ENCODE measurements around the gene RHOBTB3. TPM values are rescaled to one million over a fixed set of nuclear protein-coding genes. Genes with fewer than 3 reads are reported as not detected.

Gene RHOBTB3
- total RNA-seq, 3 donors from 2014 or later, result 56.5 to 85.2 (median 60.4) TPM

- ATAC-seq (no peak), DNase-seq (no peak)
- intact Hi-C loops (cut with DNase I, micrococcal nuclease), result loop anchor here in 1 of 2 donors (10.0 kb wide), 1 partner anchor 75 kb away; no protein-coding TSS in a partner anchor
- Histone ChIP-seq H3K36me3 (ENCODE audit: low read depth) (no peaks in the 10 kb centered on the region), H3K4me1 (ENCODE audit: low read depth) (peaks cover 8% of the 10 kb centered on the region), H3K9me3 (no peaks in the 10 kb centered on the region), H3K4me3 (no peak overlapping the region)
- TF ChIP-seq CTCF (IDR thresholded peaks at IDR 0.05), result no peak
These were observed 8.7 kb downstream of the RHOBTB3 start for GRCh38 chr5:95739857-95740256.

- no peaks in the 10 kb centered on the region for H3K4me1 ChIP-seq (ENCODE audit: low read depth)
- intact Hi-C loops (cut with DNase I, micrococcal nuclease), result no loop called here
- no peak for TF ChIP-seq CTCF (IDR thresholded peaks at IDR 0.05)
- no peak overlapping the region for H3K4me3 ChIP-seq
- H3K9me3 ChIP-seq, result no peaks in the 10 kb centered on the region
- ATAC-seq (no peak), DNase-seq (no peak)
- H3K36me3 ChIP-seq (ENCODE audit: low read depth), result no peaks in the 10 kb centered on the region
These were observed 10.3 kb downstream of the RHOBTB3 start for GRCh38 chr5:95741458-95741857.

GRCh38 chr5:95743232-95743631 is 12.1 kb downstream of the RHOBTB3 start:
- no peaks in the 10 kb centered on the region for H3K4me1 ChIP-seq (ENCODE audit: low read depth)
- H3K36me3 ChIP-seq (ENCODE audit: low read depth), result no peaks in the 10 kb centered on the region
- TF ChIP-seq CTCF (IDR thresholded peaks at IDR 0.05), result no peak
- intact Hi-C loops (cut with DNase I, micrococcal nuclease), result no loop called here
- H3K9me3 ChIP-seq, result no peaks in the 10 kb centered on the region
- no peak overlapping the region for H3K4me3 ChIP-seq
- no peak for DNase-seq
- no peak for ATAC-seq

DNA sequence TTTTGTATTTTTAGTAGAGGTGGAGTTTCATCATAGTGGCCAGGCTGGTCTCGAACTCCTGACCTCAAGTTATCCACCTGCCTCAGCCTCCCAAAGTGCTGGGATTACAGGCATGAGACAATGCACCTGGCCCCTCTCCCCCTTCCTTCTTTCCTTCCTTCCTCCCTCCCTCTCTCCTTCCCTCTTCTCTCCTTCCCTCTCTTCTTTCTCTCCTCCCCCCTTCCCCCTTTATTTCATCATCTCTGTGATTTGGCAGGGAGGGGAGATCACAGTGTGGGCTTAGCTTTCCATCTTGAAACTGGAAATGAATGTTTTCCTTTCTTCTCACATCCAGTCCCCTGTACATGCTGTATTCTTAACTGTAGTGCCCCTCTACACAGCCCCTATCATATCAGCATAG is 12.7 kb downstream of the RHOBTB3 start:
- no peak for ATAC-seq
- no peaks in the 10 kb centered on the region for H3K9me3 ChIP-seq
- H3K4me1 ChIP-seq (ENCODE audit: low read depth), result no peaks in the 10 kb centered on the region
- no peak for TF ChIP-seq CTCF (IDR thresholded peaks at IDR 0.05)
- H3K36me3 ChIP-seq (ENCODE audit: low read depth), result no peaks in the 10 kb centered on the region
- H3K4me3 ChIP-seq, result no peak overlapping the region
- DNase-seq, result no peak
- intact Hi-C loops (cut with DNase I, micrococcal nuclease), result no loop called here

- Histone ChIP-seq H3K4me1 (ENCODE audit: low read depth) (no peaks in the 10 kb centered on the region), H3K4me3 (no peak overlapping the region), H3K36me3 (ENCODE audit: low read depth) (no peaks in the 10 kb centered on the region), H3K9me3 (no peaks in the 10 kb centered on the region)
- intact Hi-C loops (cut with DNase I, micrococcal nuclease), result no loop called here
- ATAC-seq (no peak), DNase-seq (no peak)
- no peak for TF ChIP-seq CTCF (IDR thresholded peaks at IDR 0.05)
These were observed 15.1 kb downstream of the RHOBTB3 start for GRCh38 chr5:95746194-95746593.

All from mucosa of descending colon (tissue), 3 donors.